ENCODE measurements around the gene OSBPL10. TPM values are rescaled to one million over a fixed set of nuclear protein-coding genes. Genes with fewer than 3 reads are reported as not detected.

OSBPL10 gene
- total RNA-seq, 1 donor from 2014 or later = 24.4 TPM

- Mint-ChIP-seq H3K27ac (no peak overlapping the region), H3K4me3 (no peak overlapping the region), H3K36me3 (peaks cover 9% of the 10 kb centered on the region), H3K27me3 (no peaks in the 10 kb centered on the region), H3K4me1 (ENCODE audit: unreplicated experiment) (peaks cover 19% of the 10 kb centered on the region), H3K9me3 (no peaks in the 10 kb centered on the region)
- no peak for DNase-seq (ENCODE audit: extremely low spot score, unreplicated experiment)
- TF ChIP-seq CTCF (conservative IDR thresholded peaks at IDR 0.05) = no peak
These were observed 69.4 kb downstream of the OSBPL10 start for GRCh38 chr3:31911643-31912042.

GRCh38 chr3:31911124-31911523 lies 69.9 kb downstream of the OSBPL10 start:
- H3K9me3 Mint-ChIP-seq = no peaks in the 10 kb centered on the region
- TF ChIP-seq CTCF (conservative IDR thresholded peaks at IDR 0.05) = no peak
- no peak overlapping the region for H3K27ac Mint-ChIP-seq
- H3K36me3 Mint-ChIP-seq = peaks cover 4% of the 10 kb centered on the region
- no peak overlapping the region for H3K4me3 Mint-ChIP-seq
- no peak for DNase-seq (ENCODE audit: extremely low spot score, unreplicated experiment)
- H3K27me3 Mint-ChIP-seq = no peaks in the 10 kb centered on the region
- peaks cover 14% of the 10 kb centered on the region for H3K4me1 Mint-ChIP-seq (ENCODE audit: unreplicated experiment)

- Mint-ChIP-seq H3K4me3 (no peak overlapping the region), H3K36me3 (no peaks in the 10 kb centered on the region), H3K4me1 (ENCODE audit: unreplicated experiment) (peaks cover 13% of the 10 kb centered on the region), H3K9me3 (no peaks in the 10 kb centered on the region), H3K27me3 (no peaks in the 10 kb centered on the region), H3K27ac (no peak overlapping the region)
- TF ChIP-seq CTCF (conservative IDR thresholded peaks at IDR 0.05) = no peak
- DNase-seq (ENCODE audit: extremely low spot score, unreplicated experiment) = no peak
These were observed 71.6 kb downstream of the OSBPL10 start for GRCh38 chr3:31909455-31909854.

GRCh38 chr3:31908391-31909097 lies 72.5 kb downstream of the OSBPL10 start:
- H3K4me3 Mint-ChIP-seq = no peak overlapping the region
- H3K9me3 Mint-ChIP-seq = no peaks in the 10 kb centered on the region
- H3K4me1 Mint-ChIP-seq (ENCODE audit: unreplicated experiment) = peaks cover 13% of the 10 kb centered on the region
- no peak for DNase-seq (ENCODE audit: extremely low spot score, unreplicated experiment)
- H3K36me3 Mint-ChIP-seq = no peaks in the 10 kb centered on the region
- H3K27ac Mint-ChIP-seq = no peak overlapping the region
- no peak for TF ChIP-seq CTCF (conservative IDR thresholded peaks at IDR 0.05)
- H3K27me3 Mint-ChIP-seq = no peaks in the 10 kb centered on the region

GRCh38 chr3:31906182-31906581 lies 74.9 kb downstream of the OSBPL10 start:
- TF ChIP-seq CTCF (conservative IDR thresholded peaks at IDR 0.05) = no peak
- peaks cover 3% of the 10 kb centered on the region for H3K36me3 Mint-ChIP-seq
- H3K9me3 Mint-ChIP-seq = no peaks in the 10 kb centered on the region
- no peaks in the 10 kb centered on the region for H3K27me3 Mint-ChIP-seq
- no peak overlapping the region for H3K4me3 Mint-ChIP-seq
- DNase-seq (ENCODE audit: extremely low spot score, unreplicated experiment) = no peak
- peaks cover 13% of the 10 kb centered on the region for H3K4me1 Mint-ChIP-seq (ENCODE audit: unreplicated experiment)
- H3K27ac Mint-ChIP-seq = no peak overlapping the region

Measured in type B pancreatic cell (in vitro differentiated cells).